LNCaP clone FGC (cell line): ENCODE results near the gene TOLLIP.

Experiments used
- DNase-seq: peaks from one replicate; pipeline ENCODE4 v3.0.0-alpha.2; 2011; ENCODE audit warnings: low read depth
- H3K4me3 ChIP-seq: 2 replicates; pipeline ENCODE4 v1.5.1; 2011; ENCODE audit warnings: mild to moderate bottlenecking, low read depth, low read length, control low read depth
- CTCF ChIP-seq: IDR thresholded peaks from 2 replicates; pipeline ENCODE4 v1.5.1; 2012; ENCODE audit warnings: mild to moderate bottlenecking; ENCODE audit not compliant: control insufficient read depth, insufficient read depth; ENCODE audit errors: extremely low read depth

The TOLLIP gene

DNA sequence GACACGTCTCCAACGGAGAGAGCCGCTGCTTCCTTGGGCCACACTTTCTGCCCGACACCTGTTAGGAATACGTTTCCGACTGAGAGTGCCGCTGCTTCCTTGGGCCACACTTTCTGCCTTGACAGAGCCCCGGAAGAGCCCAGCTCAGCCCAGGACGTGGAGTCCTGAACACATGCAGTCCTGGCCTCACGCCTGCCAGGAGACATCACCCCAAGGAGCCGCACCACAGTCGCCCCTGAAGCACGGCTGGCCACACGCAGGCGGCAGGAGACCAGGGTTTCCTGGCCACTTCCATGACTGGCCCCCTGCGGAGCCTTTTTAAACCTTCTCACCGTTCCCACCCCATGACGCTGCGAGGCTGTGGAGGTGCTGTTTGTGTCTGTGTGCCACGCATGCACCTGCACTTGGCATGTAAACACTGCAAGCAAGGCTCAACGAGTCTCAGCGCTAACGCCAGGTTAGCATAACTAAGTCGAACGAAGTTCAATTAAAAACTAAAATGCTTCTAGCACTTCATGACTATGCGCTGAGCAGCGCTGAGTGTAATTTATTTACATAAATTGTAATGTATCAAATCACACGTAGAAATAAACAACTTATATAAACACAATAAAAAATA, 8.8 kb downstream of the TOLLIP start:
- H3K4me3 ChIP-seq = no peak overlapping the region
- TF ChIP-seq CTCF = no peak
- no peak for DNase-seq

DNA sequence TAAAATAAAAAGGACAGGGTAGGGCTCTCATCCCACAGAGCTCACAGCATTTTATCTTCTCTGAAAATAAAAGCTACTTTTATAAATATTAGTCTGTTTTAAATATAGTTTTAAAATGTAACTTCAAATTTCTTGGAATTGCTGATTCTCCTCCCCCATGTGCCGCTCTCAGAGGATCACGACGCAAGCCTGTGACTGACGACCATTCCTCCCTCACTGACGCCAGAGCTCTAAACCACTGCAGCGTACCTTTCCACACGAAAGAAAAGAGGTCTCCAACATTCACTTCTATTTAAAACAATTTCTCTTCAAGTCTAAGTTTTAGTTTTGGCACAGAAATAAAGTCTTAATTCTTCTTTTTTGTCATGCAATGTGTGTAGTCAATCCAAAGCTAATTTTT, 9.3 kb downstream of the TOLLIP start:
- TF ChIP-seq CTCF = no peak
- no peak for DNase-seq

GRCh38 chr11:1299621-1300020, 9.8 kb downstream of the TOLLIP start:
- TF ChIP-seq CTCF = no peak
- H3K4me3 ChIP-seq = no peak overlapping the region
- DNase-seq = no peak

More for the DNA sequence above, 9.3 kb downstream of the TOLLIP start:
- H3K4me3 ChIP-seq = no peak overlapping the region

- peak; percentile 63 for DNase-seq
- TF ChIP-seq CTCF = no peak
- peak overlapping the region; percentile 32 for H3K4me3 ChIP-seq
Observed at GRCh38 chr11:1298695-1299492, 10.5 kb downstream of the TOLLIP start.

DNA sequence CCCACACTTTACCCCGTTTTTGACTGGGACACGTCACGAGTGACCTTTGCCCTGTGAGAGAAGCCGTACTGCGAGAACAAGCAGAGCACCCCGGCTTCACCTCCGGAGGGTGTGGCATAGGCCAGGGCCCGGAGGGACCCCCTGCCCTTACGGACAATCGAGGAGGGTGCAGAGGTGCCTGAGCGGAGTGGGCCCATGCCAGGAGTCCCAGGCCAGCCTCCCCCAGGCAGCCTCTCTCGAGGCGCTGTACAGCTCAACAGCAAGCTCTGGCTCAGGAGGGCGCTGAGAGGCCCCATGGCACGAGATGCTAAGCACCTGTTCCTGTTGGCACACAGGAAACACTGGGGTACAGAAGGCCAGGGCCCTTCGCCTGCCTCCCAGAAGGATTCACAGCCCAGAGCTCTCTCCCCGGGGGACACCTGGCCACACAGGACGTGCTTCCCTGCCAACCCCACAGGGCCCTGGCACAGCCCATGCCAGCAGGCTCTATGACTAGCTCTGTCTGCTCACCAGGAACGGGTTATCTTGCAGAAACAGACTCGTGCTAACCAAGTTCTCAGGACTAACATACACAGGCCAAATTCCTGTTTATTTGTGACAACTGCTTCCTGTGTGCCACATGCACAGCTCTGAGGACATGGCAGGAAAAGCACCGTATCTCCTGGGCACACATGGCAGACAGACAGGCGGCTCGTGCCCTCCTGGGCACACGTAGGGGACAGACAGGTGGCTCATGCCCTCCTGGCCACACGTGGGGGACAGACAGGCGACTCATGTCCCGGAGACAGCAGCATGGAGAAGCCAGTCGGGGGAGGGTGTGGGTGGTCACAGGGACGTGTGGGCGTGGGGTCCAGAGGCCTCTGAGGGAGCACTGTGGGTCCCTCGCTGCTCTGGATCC, 11.6 kb downstream of the TOLLIP start:
- no peak for DNase-seq
- no peak for TF ChIP-seq CTCF
- no peak overlapping the region for H3K4me3 ChIP-seq

DNA sequence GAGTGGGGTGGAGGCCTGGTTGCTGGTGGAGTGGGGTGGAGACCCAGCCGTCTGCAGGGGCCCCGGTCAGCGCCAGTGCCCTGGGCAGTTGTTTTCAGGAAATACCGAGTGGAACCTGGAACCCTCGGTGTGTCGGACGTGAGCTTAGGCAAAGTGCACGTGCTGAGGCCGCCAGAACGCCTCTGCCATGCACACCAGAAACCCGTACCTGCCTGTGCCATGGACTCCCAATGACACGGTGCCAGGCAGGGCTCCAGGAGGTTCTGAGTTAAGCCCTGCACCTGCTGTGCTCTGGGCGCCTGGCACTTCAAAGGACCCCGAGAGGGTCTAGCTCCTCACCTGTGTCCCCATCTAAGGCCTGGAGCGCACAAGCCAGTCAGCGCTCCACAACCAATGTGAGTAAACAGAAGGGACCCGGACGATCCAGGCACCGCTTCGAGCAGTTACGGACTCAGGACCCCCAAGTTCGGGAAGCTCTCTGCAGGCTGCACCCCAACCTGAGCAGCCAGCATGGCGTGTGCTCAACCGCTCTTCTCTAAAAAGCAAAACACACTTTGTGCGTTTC, 12.3 kb downstream of the TOLLIP start:
- no peak overlapping the region for H3K4me3 ChIP-seq
- TF ChIP-seq CTCF = no peak
- no peak for DNase-seq
